H1 (cell line): ENCODE data around the gene ASPG. TPM values are rescaled to one million over a fixed set of nuclear protein-coding genes. Genes with fewer than 3 reads are reported as not detected.

Experiments
- CTCF ChIA-PET: fragments of 300-600 bp; sonication (Branson Sonifier 250); formaldehyde crosslinking; loops from one replicate; lab custom pipeline; 2021; ENCODE audit not compliant: partially characterized antibody; lab: Charles Lee
- POLR2A ChIA-PET: fragments of 300-600 bp; sonication (Branson Sonifier 250); formaldehyde crosslinking; loops from one replicate; lab custom pipeline; 2021; ENCODE audit warnings: inconsistent platforms; ENCODE audit not compliant: partially characterized antibody; lab: Charles Lee
- DNase-seq, 2 experiments: peaks; one replicate each; pipeline versions ENCODE4 v3.0.0 to v3.0.0-alpha.2; 2010 to 2022; ENCODE audit warnings: low spot score in 2 of 2, low read depth in 1 of 2, mixed read lengths in 1 of 2
- FAIRE-seq: peaks from 2 replicates; lab custom pipeline; 2011; peaks lifted over from hg19 to GRCh38; lab: Jason Lieb, UNC
- H2AFZ ChIP-seq: 2 replicates; pipeline ENCODE4 v1.8.1; 2012; ENCODE audit warnings: low read length, inconsistent platforms
- H2AK5ac ChIP-seq: 2 replicates; pipeline ENCODE4 v1.6.1; 2013; ENCODE audit warnings: low read depth, low read length
- H2BK120ac ChIP-seq: replicated peaks from 2 replicates; pipeline ENCODE3; 2013; ENCODE audit warnings: low read depth, low read length, inconsistent platforms
- H2BK12ac ChIP-seq: 2 replicates; pipeline ENCODE4 v1.6.1; 2013; ENCODE audit warnings: low read depth, low read length
- H2BK15ac ChIP-seq: 2 replicates; pipeline ENCODE4 v1.6.1; 2013; ENCODE audit warnings: low read length
- H2BK20ac ChIP-seq: 2 replicates; pipeline ENCODE4 v1.6.1; 2013; ENCODE audit warnings: low read length
- H2BK5ac ChIP-seq: 2 replicates; pipeline ENCODE4 v1.6.1; 2013; ENCODE audit warnings: low read depth, low read length
- H3K14ac ChIP-seq: 2 replicates; pipeline ENCODE4 v1.6.1; 2013; ENCODE audit warnings: inconsistent platforms; ENCODE audit not compliant: insufficient read length
- H3K18ac ChIP-seq: 2 replicates; pipeline ENCODE4 v1.6.1; 2013; ENCODE audit warnings: low read length; ENCODE audit errors: extremely low read depth
- H3K23ac ChIP-seq: 2 replicates; pipeline ENCODE4 v1.6.1; 2013; ENCODE audit warnings: inconsistent platforms; ENCODE audit not compliant: insufficient read length
- H3K23me2 ChIP-seq: 2 replicates; pipeline ENCODE4 v1.6.1; 2013; ENCODE audit warnings: low read depth, low read length
- H3K27ac ChIP-seq: 2 replicates; pipeline ENCODE4 v1.6.1; 2011; ENCODE audit warnings: low read depth, low read length, inconsistent platforms
- H3K27me3 ChIP-seq, 4 experiments: replicated peaks in 1 of 4; 1 replicate in 1 of 4; 2 replicates in 3 of 4; pipeline versions ENCODE4 v1.6.1 to v1.8.1; 2011 to 2013; ENCODE audit warnings: low read length in 3 of 4, mild to moderate bottlenecking in 3 of 4, inconsistent platforms in 2 of 4, mixed read lengths in 2 of 4, moderate library complexity in 1 of 4; ENCODE audit not compliant: control insufficient read depth in 3 of 4, insufficient read depth in 3 of 4; ENCODE audit errors: extremely low read depth in 1 of 4
- H3K36me3 ChIP-seq, 4 experiments: 2 replicates each; pipeline versions ENCODE4 v1.6.1 to v1.8.1; 2011 to 2013; ENCODE audit warnings: mild to moderate bottlenecking in 4 of 4, low read length in 3 of 4, moderate library complexity in 2 of 4, control low read depth in 1 of 4, inconsistent platforms in 1 of 4; ENCODE audit not compliant: insufficient read depth in 4 of 4, control insufficient read depth in 2 of 4
- H3K4ac ChIP-seq: replicated peaks from 2 replicates; pipeline ENCODE3; 2013; ENCODE audit warnings: low read length, low read depth, mixed read lengths, inconsistent platforms; ENCODE audit not compliant: insufficient read length
- H3K4me1 ChIP-seq, 4 experiments: replicated peaks in 1 of 4; 1 replicate in 1 of 4; 2 replicates in 3 of 4; pipeline versions ENCODE4 v1.6.1 to v1.8.1; 2011 to 2013; ENCODE audit warnings: low read length in 3 of 4, inconsistent platforms in 2 of 4, mixed read lengths in 1 of 4; ENCODE audit not compliant: insufficient read depth in 4 of 4, control insufficient read depth in 3 of 4
- H3K4me2 ChIP-seq, 2 experiments: 2 replicates each; pipeline versions ENCODE4 v1.6.1 to v1.8.1; 2011 to 2013; ENCODE audit warnings: low read depth in 2 of 2, low read length in 2 of 2, control low read depth in 1 of 2, inconsistent platforms in 1 of 2, mild to moderate bottlenecking in 1 of 2; ENCODE audit not compliant: insufficient read depth in 1 of 2
- H3K4me3 ChIP-seq, 4 experiments: fragments of 200-600, 300-600 bp in 1 of 4; sonication (generic), shearing (Covaris generic), sonication (Bioruptor Twin) in 1 of 4; 2 replicates each; pipeline versions ENCODE4 v1.5.1 to v1.8.1; 2011 to 2016; ENCODE audit warnings: low read length in 4 of 4, low read depth in 3 of 4, control low read depth in 2 of 4, inconsistent platforms in 2 of 4, mild to moderate bottlenecking in 2 of 4, mixed read lengths in 1 of 4, moderate library complexity in 1 of 4; ENCODE audit not compliant: insufficient read depth in 2 of 4; ENCODE audit errors: extremely low read depth in 1 of 4
- H3K56ac ChIP-seq: replicated peaks from 2 replicates; pipeline ENCODE3; 2013; ENCODE audit warnings: low read depth, mild to moderate bottlenecking, mixed read lengths, low read length, inconsistent platforms; ENCODE audit not compliant: insufficient read length
- H3K79me1 ChIP-seq: 2 replicates; pipeline ENCODE4 v1.6.1; 2013; ENCODE audit warnings: low read depth, low read length, control low read depth
- H3K79me2 ChIP-seq, 2 experiments: 2 replicates each; pipeline versions ENCODE4 v1.6.1 to v1.8.1; 2012 to 2013; ENCODE audit warnings: low read length in 2 of 2, mild to moderate bottlenecking in 2 of 2, inconsistent platforms in 1 of 2; ENCODE audit not compliant: insufficient read depth in 2 of 2, control insufficient read depth in 1 of 2
- H3K9ac ChIP-seq, 4 experiments: replicated peaks in 1 of 4; 1 replicate in 1 of 4; 2 replicates in 3 of 4; pipeline versions ENCODE4 v1.6.1 to v1.8.1; 2011 to 2013; ENCODE audit warnings: low read depth in 3 of 4, low read length in 3 of 4, control low read depth in 2 of 4, mild to moderate bottlenecking in 2 of 4, moderate library complexity in 2 of 4, inconsistent platforms in 1 of 4; ENCODE audit errors: extremely low read depth in 1 of 4
- H3K9me3 ChIP-seq, 2 experiments: 2 replicates each; pipeline versions ENCODE4 v1.6.1 to v1.8.1; 2012 to 2013; ENCODE audit warnings: mild to moderate bottlenecking in 2 of 2, moderate library complexity in 2 of 2, control low read depth in 1 of 2, inconsistent platforms in 1 of 2, low read depth in 1 of 2, low read length in 1 of 2, mixed read lengths in 1 of 2; ENCODE audit not compliant: insufficient read depth in 2 of 2
- H4K20me1 ChIP-seq, 2 experiments: replicated peaks in 1 of 2; 2 replicates each; pipeline versions ENCODE3 to v1.8.1; 2011 to 2013; ENCODE audit warnings: inconsistent platforms in 2 of 2, low read length in 2 of 2, mild to moderate bottlenecking in 1 of 2; ENCODE audit not compliant: insufficient read depth in 2 of 2, control insufficient read depth in 1 of 2
- H4K5ac ChIP-seq: 2 replicates; pipeline ENCODE4 v1.6.1; 2013; ENCODE audit warnings: low read length, low read depth, mixed read lengths, inconsistent platforms; ENCODE audit not compliant: insufficient read length
- H4K8ac ChIP-seq: 2 replicates; pipeline ENCODE4 v1.8.0; 2013; ENCODE audit warnings: mild to moderate bottlenecking, moderate library complexity, low read length, inconsistent platforms; ENCODE audit not compliant: insufficient read depth; ENCODE audit errors: extremely low read depth
- H4K91ac ChIP-seq: replicated peaks from 2 replicates; pipeline ENCODE3; 2013; ENCODE audit warnings: low read length, mixed read lengths, inconsistent platforms; ENCODE audit not compliant: insufficient read length
- ASH2L ChIP-seq: fragments of 200-600, 300-600 bp; sonication (generic); IDR thresholded peaks from one replicate; pipeline ENCODE4 v1.7.1; 2017; ENCODE audit warnings: low read length
- BACH1 ChIP-seq: IDR thresholded peaks from 2 replicates; pipeline ENCODE4 v1.6.1; 2012; ENCODE audit warnings: low read length, improper control_type of control experiment
- CTBP2 ChIP-seq: IDR thresholded peaks from 2 replicates; pipeline ENCODE4 v1.7.0; 2011; ENCODE audit warnings: borderline replicate concordance, mild to moderate bottlenecking, moderate library complexity, mixed read lengths, low read length; ENCODE audit not compliant: insufficient read depth, insufficient read length
- HDAC2 ChIP-seq, 2 experiments: fragments of 300-600 bp in 1 of 2; sonication (generic) in 1 of 2; IDR thresholded peaks; 2 replicates each; pipeline ENCODE4 v1.6.1; 2011 to 2012; ENCODE audit warnings: low read depth in 2 of 2, low read length in 2 of 2, mild to moderate bottlenecking in 2 of 2, moderate library complexity in 2 of 2, borderline replicate concordance in 1 of 2, inconsistent platforms in 1 of 2
- KDM1A ChIP-seq: fragments of 200-600, 300-600 bp; sonication (generic); IDR thresholded peaks from 2 replicates; pipeline ENCODE4 v1.7.1; 2016; ENCODE audit warnings: mild to moderate bottlenecking, low read length, borderline replicate concordance
- RAD21 ChIP-seq, 2 experiments: IDR thresholded peaks in 1 of 2; conservative IDR thresholded peaks in 1 of 2; 2 replicates each; pipeline ENCODE4 v1.6.1; 2011; ENCODE audit warnings: low read depth in 2 of 2, low read length in 2 of 2, improper control_type of control experiment in 1 of 2, inconsistent platforms in 1 of 2, mild to moderate bottlenecking in 1 of 2, moderate library complexity in 1 of 2
- TEAD4 ChIP-seq: IDR thresholded peaks from 2 replicates; pipeline ENCODE4 v1.6.1; 2012; ENCODE audit warnings: low read depth, low read length, inconsistent platforms, mixed read lengths
- WGBS, 2 experiments: shearing (Covaris generic) in 1 of 2; methylation state at CpG; one replicate each; pipeline versions ENCODE4 v1.1.6 to v1.1.7; 2013 to 2015; ENCODE audit warnings: low lambda C conversion rate in 2 of 2, mixed read lengths in 2 of 2, inconsistent platforms in 1 of 2, low coverage in 1 of 2, missing lambda C conversion rate in 1 of 2; ENCODE audit not compliant: insufficient replicate concordance in 2 of 2, insufficient coverage in 1 of 2, insufficient read length in 1 of 2; ENCODE audit errors: extremely low coverage in 1 of 2, missing lambda C conversion rate in 1 of 2; 5-methylcytosine and 5-hydroxymethylcytosine counted together
- polyA plus RNA-seq, 7 experiments: library from polyadenylated mRNA; depleted of rRNA in 3 of 7; stranded (reverse) in 5 of 7; unstranded in 2 of 7; fragments of >200 nt in 5 of 7; fragments of 200-250 nt in 2 of 7; gene quantifications; 1 replicate in 5 of 7; 2 replicates in 1 of 7; 4 replicates in 1 of 7; pipeline versions ENCODE4 v1.2.1 to v1.2.3, GENCODE V29; 2011 to 2013; ENCODE audit warnings: missing spikeins in 2 of 7, mixed read lengths in 2 of 7
- total RNA-seq: library from RNA; stranded (reverse); fragmentation: NEBNext Ultra II Directional; extraction: Animal tissue kit (Norgen Biotek cat#: 25700); gene quantifications from 2 replicates; pipeline ENCODE4 v1.2.1, GENCODE V29; 2021

Gene ASPG
- total and polyA plus RNA-seq, 2 of the 8 experiments (the other 6 are each of a cell fraction or from before 2014, with no cell fraction given), result 0.34 to 0.59 TPM

GRCh38 chr14:104150136-104151025 is 64.9 kb downstream of the ASPG start:
- no peak for FAIRE-seq
- TF ChIP-seq CTBP2, result no peak
- no peak for TF ChIP-seq BACH1
- TF ChIP-seq ASH2L, result peak; percentile 33
- peak; percentile 9 to 30; a peak in 2 of 4 replicates for TF ChIP-seq RAD21 (IDR thresholded peaks at IDR 0.05 in 1 of 2, conservative IDR thresholded peaks at IDR 0.05 in 1 of 2; ENCODE audit: low read depth in 2 of 2, low read length in 2 of 2)
- peak; percentile 100 for TF ChIP-seq KDM1A
- 0 out of 2 replicates have a peak, but pooled peaks have one; percentile 9 for TF ChIP-seq TEAD4
- TF ChIP-seq HDAC2 (IDR thresholded peaks at IDR 0.05; ENCODE audit: borderline replicate concordance in 1 of 2, low read depth in 2 of 2, low read length in 2 of 2), result peak in 1 of 2 experiments; percentile 99; a peak in 2 of 4 replicates

More at GRCh38 chr14:104150136-104151025, 64.9 kb downstream of the ASPG start:
- peak overlapping the region; percentile 48; the same call in 1 of the 2 replicates for H2BK20ac ChIP-seq
- H4K91ac ChIP-seq, result peak overlapping the region; percentile 98
- WGBS, 2 experiments, result 65% methylated on average over 14 of the region's 19 CpGs; no CpG with 5 or more reads in 1 of the 2 experiments
- H2AFZ ChIP-seq, result no peak overlapping the region
- H2BK12ac ChIP-seq, result peak overlapping the region; percentile 60; the same call in 1 of the 2 replicates
- H3K4me1 ChIP-seq, result peaks cover 0 to 39% (median 31%) of the 10 kb centered on the region in 4 experiments; a peak in 6 of 7 replicates
- H2BK5ac ChIP-seq, result peak overlapping the region; percentile 95; the same call in 1 of the 2 replicates
- H3K27ac ChIP-seq, result no peak overlapping the region
- peaks cover 9 to 73% of the 10 kb centered on the region in 2 experiments; a peak in 3 of 4 replicates for H3K79me2 ChIP-seq
- peak in 1 of 2 experiments; percentile 61 for DNase-seq
- peak overlapping the region; percentile 87 for H3K18ac ChIP-seq
- ChIA-PET POLR2A (interaction anchor here (0.7 to 1.0 kb wide), 3 partner anchors 8 to 34 kb away, joined by 3 to 4 read pairs (median 3); no protein-coding TSS in a partner anchor), CTCF (interaction anchor here (0.7 to 2.7 kb wide), 12 partner anchors 8 to 414 kb away, joined by 3 to 9 read pairs (median 3); no protein-coding TSS in a partner anchor)
- no peak overlapping the region for H3K23ac ChIP-seq
- peak overlapping the region; percentile 96; the same call in 1 of the 2 replicates for H2AK5ac ChIP-seq
- peak overlapping the region; percentile 90 for H4K8ac ChIP-seq
- no peaks in the 10 kb centered on the region for H3K27me3 ChIP-seq
- H3K36me3 ChIP-seq, result peaks cover 0 to 13% (median 9%) of the 10 kb centered on the region in 4 experiments; a peak in 4 of 8 replicates
- H3K4me3 ChIP-seq, result no peak overlapping the region
- no peak overlapping the region for H3K9ac ChIP-seq
- H3K9me3 ChIP-seq, result no peaks in the 10 kb centered on the region
- peaks cover 36% of the 10 kb centered on the region for H3K79me1 ChIP-seq
- peak overlapping the region; percentile 96 for H2BK120ac ChIP-seq
- no peak overlapping the region for H3K14ac ChIP-seq
- peak overlapping the region; percentile 81 for H3K4ac ChIP-seq
- no peak overlapping the region for H3K56ac ChIP-seq
- H2BK15ac ChIP-seq, result peak overlapping the region; percentile 81; the same call in 1 of the 2 replicates
- H4K20me1 ChIP-seq, result peaks cover 11 to 27% of the 10 kb centered on the region in 2 experiments
- H3K23me2 ChIP-seq, result no peaks in the 10 kb centered on the region; the same call in 1 of the 2 replicates
- peak overlapping the region; percentile 57 for H4K5ac ChIP-seq
- H3K4me2 ChIP-seq, result peak overlapping the region; percentile 45 to 55; a peak in 3 of 4 replicates
